22Rv1 (cell line): ENCODE measurements around the gene CACNA1F.

Experiments
- CTCF ChIP-seq: fragments of 450-650 bp; IDR thresholded peaks from 2 replicates; pipeline ENCODE4 v1.5.1; 2017; ENCODE audit warnings: mild to moderate bottlenecking
- ZFX ChIP-seq: fragments of 450-650 bp; IDR thresholded peaks from 2 replicates; pipeline ENCODE4 v1.6.1; 2017; ENCODE audit warnings: antibody characterized with exemption, borderline replicate concordance

- TF ChIP-seq CTCF: no peak
- no peak for TF ChIP-seq ZFX
These were observed 16.5 kb upstream of the CACNA1F start for GRCh38 chrX:49249616-49250015.
